H1 (cell line): ENCODE results near the gene GRK3. TPM values are rescaled to one million over a fixed set of nuclear protein-coding genes. Genes with fewer than 3 reads are reported as not detected.

Source experiments
- CTBP2 ChIP-seq: IDR thresholded peaks from 2 replicates; pipeline ENCODE4 v1.7.0; 2011; ENCODE audit warnings: borderline replicate concordance, mild to moderate bottlenecking, moderate library complexity, mixed read lengths, low read length; ENCODE audit not compliant: insufficient read depth, insufficient read length
- PHF8 ChIP-seq: fragments of 200-600 bp; sonication (generic); conservative IDR thresholded peaks from 2 replicates; pipeline ENCODE4 v1.7.1; 2012; ENCODE audit warnings: low read depth, mild to moderate bottlenecking, inconsistent platforms, low read length, moderate library complexity
- POLR2A ChIP-seq, 2 experiments: IDR thresholded peaks; 1 replicate in 1 of 2; 2 replicates in 1 of 2; pipeline ENCODE4 v1.6.1; 2011; ENCODE audit warnings: low read depth in 2 of 2, low read length in 2 of 2, mild to moderate bottlenecking in 2 of 2; ENCODE audit errors: control extremely low read depth in 1 of 2
- RAD21 ChIP-seq, 2 experiments: IDR thresholded peaks in 1 of 2; conservative IDR thresholded peaks in 1 of 2; 2 replicates each; pipeline ENCODE4 v1.6.1; 2011; ENCODE audit warnings: low read depth in 2 of 2, low read length in 2 of 2, improper control_type of control experiment in 1 of 2, inconsistent platforms in 1 of 2, mild to moderate bottlenecking in 1 of 2, moderate library complexity in 1 of 2
- SP1 ChIP-seq: IDR thresholded peaks from 2 replicates; pipeline ENCODE4 v1.6.1; 2011; ENCODE audit warnings: low read depth, low read length
- TEAD4 ChIP-seq: IDR thresholded peaks from 2 replicates; pipeline ENCODE4 v1.6.1; 2012; ENCODE audit warnings: low read depth, low read length, inconsistent platforms, mixed read lengths
- polyA plus RNA-seq, 7 experiments: library from polyadenylated mRNA; depleted of rRNA in 3 of 7; stranded (reverse) in 5 of 7; unstranded in 2 of 7; fragments of >200 nt in 5 of 7; fragments of 200-250 nt in 2 of 7; gene quantifications; 1 replicate in 5 of 7; 2 replicates in 1 of 7; 4 replicates in 1 of 7; pipeline versions ENCODE4 v1.2.1 to v1.2.3, GENCODE V29; 2011 to 2013; ENCODE audit warnings: missing spikeins in 2 of 7, mixed read lengths in 2 of 7
- total RNA-seq: library from RNA; stranded (reverse); fragmentation: NEBNext Ultra II Directional; extraction: Animal tissue kit (Norgen Biotek cat#: 25700); gene quantifications from 2 replicates; pipeline ENCODE4 v1.2.1, GENCODE V29; 2021

Gene GRK3
- total and polyA plus RNA-seq, 2 of the 8 experiments (the other 6 are each of a cell fraction or from before 2014, with no cell fraction given), result 7.5 to 35.3 TPM

- TF ChIP-seq SP1 (no peak), CTBP2 (peak; percentile 50), PHF8 (no peak), TEAD4 (peak; percentile 73; the same call in 1 of the 2 replicates), RAD21 (IDR thresholded peaks at IDR 0.05 in 1 of 2, conservative IDR thresholded peaks at IDR 0.05 in 1 of 2; ENCODE audit: low read depth in 2 of 2, low read length in 2 of 2) (peak; percentile 64 to 75), POLR2A (IDR thresholded peaks at IDR 0.05; ENCODE audit: control extremely low read depth in 1 of 2, low read depth in 2 of 2, low read length in 2 of 2) (no peak)
These were observed 200.0 kb downstream of the GRK3 start (continued) for GRCh38 chr22:25764270-25765015.
